Uterus (tissue), 2 donors: ENCODE data around the gene PTPRD.

Experiments
- CTCF ChIP-seq, 4 experiments: fragments of 200-600 bp in 2 of 4; fragments of 450-650 bp in 2 of 4; sonication (generic) in 2 of 4; IDR thresholded peaks; one replicate each; pipeline ENCODE4 v1.5.1; 2016 to 2019; ENCODE audit warnings: antibody characterized with exemption in 4 of 4, mild to moderate bottlenecking in 2 of 4, moderate library complexity in 1 of 4
- POLR2A ChIP-seq, 2 donors: fragments of 450-650 bp; IDR thresholded peaks; one replicate each; pipeline ENCODE4 v1.6.1; 2016; ENCODE audit warnings: antibody characterized with exemption in 2 of 2, mild to moderate bottlenecking in 1 of 2, moderate library complexity in 1 of 2

GRCh38 chr9:9574080-9574479 is 1038.7 kb downstream of the PTPRD start:
- TF ChIP-seq CTCF (IDR thresholded peaks at IDR 0.05): no peak
- no peak for TF ChIP-seq POLR2A (IDR thresholded peaks at IDR 0.05)
